ENCODE results near the gene NINJ2. TPM values are rescaled to one million over a fixed set of nuclear protein-coding genes. Genes with fewer than 3 reads are reported as not detected.

The NINJ2 gene
- polyA plus RNA-seq, 3 donors, result 32.9 to 92.7 (median 73.7) TPM

DNA sequence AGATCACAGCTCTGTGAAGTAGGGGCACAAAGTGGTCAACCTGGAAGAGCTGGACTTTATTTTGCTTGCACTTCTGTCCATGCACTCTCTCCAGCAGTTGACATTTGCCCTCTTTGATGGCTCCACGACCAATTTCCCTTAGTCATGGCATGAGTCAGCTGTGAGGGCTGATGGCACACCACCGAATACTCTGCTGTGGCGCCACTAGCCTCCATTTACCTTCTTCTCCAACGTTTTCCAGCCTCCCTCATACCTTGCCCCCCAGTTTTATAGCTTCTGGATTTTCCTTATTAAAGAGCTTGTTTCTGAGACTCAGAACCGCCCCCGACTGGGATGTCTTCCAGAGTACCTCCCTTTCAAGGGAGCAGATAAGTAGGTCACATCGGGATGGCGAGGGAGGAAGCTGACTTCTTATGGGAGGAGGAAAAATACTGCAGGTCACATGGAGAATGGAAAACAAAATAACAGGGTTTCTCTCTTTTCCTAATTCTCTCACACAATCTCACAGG lies 17.6 kb downstream of the NINJ2 start:
- peaks cover 16 to 24% of the 10 kb centered on the region in 2 donors for H3K36me3 Mint-ChIP-seq
- Histone ChIP-seq H3K36me3 (replicated peaks in 1 of 2; ENCODE audit: control insufficient read depth in 1 of 2, insufficient read depth in 2 of 2, low read length in 2 of 2) (peaks cover 0 to 16% of the 10 kb centered on the region in 2 donors), H3K4me3 (replicated peaks in 1 of 3; ENCODE audit: low read depth in 2 of 3, low read length in 3 of 3) (no peak overlapping the region), H2AFZ (ENCODE audit: insufficient read depth, low read depth, low read length, poor library complexity, severe bottlenecking) (no peak overlapping the region), H3K9me3 (replicated peaks in 1 of 2; ENCODE audit: control insufficient read depth in 1 of 2, insufficient read depth in 1 of 2, low read length in 2 of 2) (no peaks in the 10 kb centered on the region), H3K27ac (ENCODE audit: low read depth in 1 of 2, low read length in 2 of 2) (no peak overlapping the region), H4K20me1 (ENCODE audit: insufficient read depth, low read length) (no peaks in the 10 kb centered on the region), H3K9ac (ENCODE audit: insufficient read depth, low read length, poor library complexity, severe bottlenecking) (no peak overlapping the region), H3K4me2 (replicated peaks; ENCODE audit: extremely low read depth, low read length, poor library complexity, severe bottlenecking) (peak overlapping the region; percentile 0), H3K4me1 (ENCODE audit: control insufficient read depth in 1 of 2, insufficient read depth in 2 of 2, low read length in 2 of 2) (peaks cover 43 to 49% of the 10 kb centered on the region in 2 donors), H3K27me3 (ENCODE audit: control insufficient read depth in 2 of 2, insufficient read depth in 2 of 2, low read length in 2 of 2) (no peaks in the 10 kb centered on the region), H3K79me2 (ENCODE audit: insufficient read depth, low read length) (peaks cover 22% of the 10 kb centered on the region)
- no peaks in the 10 kb centered on the region for H3K9me3 Mint-ChIP-seq
- peaks cover 45% of the 10 kb centered on the region for H3K4me1 Mint-ChIP-seq
- H3K27ac Mint-ChIP-seq, result peak overlapping the region in 1 of 7 donors; percentile 15
- no peak for TF ChIP-seq CTCF (IDR thresholded peaks at IDR 0.05)
- peak in 1 of 3 donors; percentile 38 for DNase-seq
- intact Hi-C loops (cut with micrococcal nuclease), result no loop called here
- WGBS (ENCODE audit: insufficient coverage), result 20% methylated on average over 2 of the region's 8 CpGs
- no peak overlapping the region for H3K4me3 Mint-ChIP-seq
- H3K27me3 Mint-ChIP-seq (ENCODE audit: low read depth in 3 of 3), result no peaks in the 10 kb centered on the region

GRCh38 chr12:644818-645552 lies 18.3 kb downstream of the NINJ2 start:
- no peaks in the 10 kb centered on the region for H3K27me3 ChIP-seq (ENCODE audit: control insufficient read depth in 2 of 2, insufficient read depth in 2 of 2, low read length in 2 of 2)
- peak overlapping the region in 1 of 3 experiments; percentile 71 for H3K4me3 ChIP-seq (replicated peaks in 1 of 3; ENCODE audit: low read depth in 2 of 3, low read length in 3 of 3)
- peak overlapping the region in 4 of 7 donors; percentile 43 to 94 (median 64) for H3K27ac Mint-ChIP-seq
- peak overlapping the region; percentile 80 for H3K4me2 ChIP-seq (replicated peaks; ENCODE audit: extremely low read depth, low read length, poor library complexity, severe bottlenecking)
- H3K79me2 ChIP-seq (ENCODE audit: insufficient read depth, low read length), result peaks cover 28% of the 10 kb centered on the region
- no peaks in the 10 kb centered on the region for H3K27me3 Mint-ChIP-seq (ENCODE audit: low read depth in 3 of 3)
- WGBS (ENCODE audit: insufficient coverage), result 94% methylated on average over 2 of the region's 6 CpGs
- intact Hi-C loops (cut with micrococcal nuclease), result loop anchor here in 1 of 2 donors (5.0 kb wide), 2 partner anchors 38 to 107 kb away; partner anchors contain the start of gene WNK1
- H2AFZ ChIP-seq (ENCODE audit: insufficient read depth, low read depth, low read length, poor library complexity, severe bottlenecking), result no peak overlapping the region
- peaks cover 16 to 24% of the 10 kb centered on the region in 2 donors for H3K36me3 Mint-ChIP-seq
- H3K36me3 ChIP-seq (replicated peaks in 1 of 2; ENCODE audit: control insufficient read depth in 1 of 2, insufficient read depth in 2 of 2, low read length in 2 of 2), result peaks cover 0 to 16% of the 10 kb centered on the region in 2 donors
- H3K9me3 Mint-ChIP-seq, result no peaks in the 10 kb centered on the region
- H3K9me3 ChIP-seq (replicated peaks in 1 of 2; ENCODE audit: control insufficient read depth in 1 of 2, insufficient read depth in 1 of 2, low read length in 2 of 2), result no peaks in the 10 kb centered on the region
- H3K4me3 Mint-ChIP-seq, result peak overlapping the region in 1 of 2 donors; percentile 11
- H4K20me1 ChIP-seq (ENCODE audit: insufficient read depth, low read length), result no peaks in the 10 kb centered on the region
- TF ChIP-seq CTCF (IDR thresholded peaks at IDR 0.05), result no peak
- H3K9ac ChIP-seq (ENCODE audit: insufficient read depth, low read length, poor library complexity, severe bottlenecking), result no peak overlapping the region
- H3K4me1 ChIP-seq (ENCODE audit: control insufficient read depth in 1 of 2, insufficient read depth in 2 of 2, low read length in 2 of 2), result peaks cover 49 to 55% of the 10 kb centered on the region in 2 donors
- no peak for DNase-seq
- H3K27ac ChIP-seq (ENCODE audit: low read depth in 1 of 2, low read length in 2 of 2), result peak overlapping the region in 1 of 2 donors; percentile 90
- H3K4me1 Mint-ChIP-seq, result peaks cover 50% of the 10 kb centered on the region
